ENCODE data around the gene SPINT2. TPM values are rescaled to one million over a fixed set of nuclear protein-coding genes. Genes with fewer than 3 reads are reported as not detected.

SPINT2 gene
- total and polyA plus RNA-seq, 5 donors = 5.7 to 16.6 (median 10.5) TPM

Other genes with a start within 250 kb of the SPINT2 start
- under 1 TPM in 1 of 4 donors, not detected in 3; 0.36 TPM for gene DPF1, start 40.4 kb upstream of the SPINT2 start, total RNA-seq
- 0.09 TPM for gene DPF1, start 40.4 kb upstream of the SPINT2 start, polyA plus RNA-seq
- gene PPP1R14A, start 8.2 kb upstream of the SPINT2 start, total RNA-seq = 10 to 100 TPM; 13.3 to 29.0 (median 21.7) TPM
- 51.1 TPM for gene PPP1R14A, start 8.2 kb upstream of the SPINT2 start, polyA plus RNA-seq
- gene C19orf33, start 39.7 kb downstream of the SPINT2 start, total RNA-seq = under 1 TPM in 2 of 4 donors, not detected in 2; 0.57 to 0.89 TPM
- 4.3 TPM for gene C19orf33, start 39.7 kb downstream of the SPINT2 start, polyA plus RNA-seq
- gene YIF1B, start 51.4 kb downstream of the SPINT2 start, total RNA-seq = 10 to 100 TPM; 15.9 to 24.4 (median 19.9) TPM
- 25.7 TPM for gene YIF1B, start 51.4 kb downstream of the SPINT2 start, polyA plus RNA-seq
- gene KCNK6, start 55.3 kb downstream of the SPINT2 start, total RNA-seq = 1 to 10 TPM; 2.2 to 3.0 (median 2.8) TPM
- 2.4 TPM for gene KCNK6, start 55.3 kb downstream of the SPINT2 start, polyA plus RNA-seq
- 1 to 10 TPM; 1.2 to 2.0 (median 1.6) TPM for gene CATSPERG, start 71.3 kb downstream of the SPINT2 start, total RNA-seq
- 1.4 TPM for gene CATSPERG, start 71.3 kb downstream of the SPINT2 start, polyA plus RNA-seq
- 100 to 1,000 TPM; 223 to 311 (median 259) TPM for gene PSMD8, start 110.0 kb downstream of the SPINT2 start, total RNA-seq
- gene PSMD8, start 110.0 kb downstream of the SPINT2 start, polyA plus RNA-seq = 255 TPM
- 1 to 10 TPM in 1 of 4 donors, under 1 TPM in 3; 0.09 to 1.3 (median 0.63) TPM for gene GGN, start 123.5 kb downstream of the SPINT2 start, total RNA-seq
- gene GGN, start 123.5 kb downstream of the SPINT2 start, polyA plus RNA-seq = 0.11 TPM
- 1 to 10 TPM in 1 of 4 donors, under 1 TPM in 3; 0.26 to 2.3 (median 0.63) TPM for gene SPRED3, start 124.1 kb downstream of the SPINT2 start, total RNA-seq
- gene SPRED3, start 124.1 kb downstream of the SPINT2 start, polyA plus RNA-seq = 0.27 TPM
- gene FAM98C, start 138.5 kb downstream of the SPINT2 start, total RNA-seq = 10 to 100 TPM; 10.4 to 16.7 (median 13.6) TPM
- 10.3 TPM for gene FAM98C, start 138.5 kb downstream of the SPINT2 start, polyA plus RNA-seq
- gene RASGRP4, start 161.6 kb downstream of the SPINT2 start, total RNA-seq = 1 to 10 TPM; 1.3 to 3.2 (median 1.8) TPM
- gene RASGRP4, start 161.6 kb downstream of the SPINT2 start, polyA plus RNA-seq = 0.81 TPM
- gene RYR1, start 169.1 kb downstream of the SPINT2 start, total RNA-seq = 1 to 10 TPM in 3 of 4 donors, under 1 TPM in 1; 0.80 to 1.6 (median 1.2) TPM
- gene RYR1, start 169.1 kb downstream of the SPINT2 start, polyA plus RNA-seq = 1.1 TPM

All from right cardiac atrium (tissue), 5 donors.